Activated T-cell treated with anti-CD3 and anti-CD28 coated beads, Interleukin-2, amount 50 U/mL, for 4 hours (primary cell): Measurements from ENCODE around the gene DAPK1. TPM values are rescaled to one million over a fixed set of nuclear protein-coding genes. Genes with fewer than 3 reads are reported as not detected.

ENCODE experiments used
- ATAC-seq, 2 donors: fragments of 200-7000 bp; cut with Tn5 transposase; one replicate each; pipeline ENCODE4 v1.10.0; 2021
- DNase-seq: peaks from one replicate; pipeline ENCODE4 v3.0.0-alpha.2; 2020
- H3K27me3 Mint-ChIP-seq: one replicate; pipeline ENCODE4 v1.8.0; 2021; ENCODE audit warnings: low read depth, mixed read lengths
- H3K36me3 Mint-ChIP-seq: one replicate; pipeline ENCODE4 v1.8.0; 2022; ENCODE audit warnings: mixed read lengths; ENCODE audit not compliant: insufficient read depth
- H3K4me1 Mint-ChIP-seq: one replicate; pipeline ENCODE4 v1.8.0; 2021; ENCODE audit warnings: low read depth, mixed read lengths
- H3K4me3 Mint-ChIP-seq: one replicate; pipeline ENCODE4 v1.8.0; 2021; ENCODE audit warnings: mild to moderate bottlenecking, moderate library complexity, mixed read lengths
- H3K9me3 Mint-ChIP-seq: one replicate; pipeline ENCODE4 v1.8.0; 2021; ENCODE audit warnings: mixed read lengths
- total RNA-seq, 3 donors: library from RNA; stranded (reverse); gene quantifications; one replicate each; pipeline ENCODE4 v1.2.1, GENCODE V29; 2021

DAPK1 gene
- total RNA-seq, 3 donors from 2014 or later: 2.7 to 4.2 (median 4.0) TPM

DNA sequence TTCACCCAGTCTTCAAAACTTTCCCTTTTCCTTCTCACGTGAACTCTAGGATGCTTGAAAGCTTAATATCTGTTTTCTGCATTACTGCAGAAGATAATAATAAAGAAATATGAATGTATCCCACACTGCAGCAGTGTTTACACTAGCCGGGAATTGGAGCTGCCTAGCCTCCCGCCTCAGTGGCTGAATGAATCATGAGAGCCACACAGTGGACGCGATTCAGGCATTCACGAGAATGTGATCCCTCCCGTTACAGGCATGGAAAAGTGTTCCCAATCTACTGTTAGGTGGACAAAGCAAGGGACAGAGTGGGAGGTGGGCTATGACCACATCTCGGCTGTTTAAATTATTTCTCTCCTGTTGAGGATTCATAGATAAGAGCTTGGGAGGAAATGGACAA, 158.8 kb downstream of the DAPK1 start:
- H3K9me3 Mint-ChIP-seq: no peaks in the 10 kb centered on the region
- no peak for DNase-seq
- peaks cover 3% of the 10 kb centered on the region for H3K27me3 Mint-ChIP-seq
- H3K36me3 Mint-ChIP-seq: no peaks in the 10 kb centered on the region
- H3K4me3 Mint-ChIP-seq: no peak overlapping the region
- ATAC-seq: no peak
- no peaks in the 10 kb centered on the region for H3K4me1 Mint-ChIP-seq

DNA sequence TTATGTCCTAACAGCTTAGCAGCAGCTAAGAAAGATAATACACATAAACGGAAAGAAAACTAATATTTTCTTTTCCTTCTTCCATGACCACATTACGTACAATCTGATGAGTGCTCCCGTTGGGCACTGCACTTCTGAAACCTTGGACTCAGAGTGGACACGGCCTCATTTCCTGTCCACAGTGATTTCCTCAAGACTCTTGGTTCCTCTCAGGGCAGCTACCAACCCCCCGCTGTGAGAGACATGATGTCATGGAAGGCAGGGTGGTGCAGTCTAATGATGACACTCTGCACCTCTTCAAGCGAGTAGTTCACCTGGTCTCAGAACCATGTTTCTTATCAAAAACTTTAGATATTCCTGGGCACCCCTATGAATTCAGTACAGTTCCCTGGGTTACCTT, 159.5 kb downstream of the DAPK1 start:
- DNase-seq: no peak
- Mint-ChIP-seq H3K27me3 (peaks cover 3% of the 10 kb centered on the region), H3K4me3 (no peak overlapping the region), H3K9me3 (no peaks in the 10 kb centered on the region), H3K36me3 (no peaks in the 10 kb centered on the region), H3K4me1 (no peaks in the 10 kb centered on the region)
- ATAC-seq: no peak

DNA sequence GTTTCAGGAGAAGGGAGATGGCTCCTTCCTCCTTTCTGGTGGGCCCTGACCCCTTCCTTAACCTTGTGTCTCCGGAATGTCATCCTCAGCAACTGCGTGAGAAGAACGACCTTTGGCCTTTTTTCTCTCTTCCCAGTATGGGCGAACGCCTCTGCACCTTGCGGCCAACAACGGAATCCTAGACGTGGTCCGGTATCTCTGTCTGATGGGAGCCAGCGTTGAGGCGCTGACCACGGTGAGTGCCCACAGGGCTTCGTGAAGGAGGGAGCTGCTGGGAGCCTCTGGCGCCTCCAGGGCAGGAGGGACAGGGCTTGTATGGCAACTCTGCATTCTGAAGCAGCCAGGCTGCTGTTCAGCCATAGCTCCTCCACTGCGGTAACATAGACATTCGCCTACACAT, 160.2 kb downstream of the DAPK1 start:
- no peaks in the 10 kb centered on the region for H3K9me3 Mint-ChIP-seq
- no peaks in the 10 kb centered on the region for H3K4me1 Mint-ChIP-seq
- ATAC-seq: no peak
- DNase-seq: no peak
- no peak overlapping the region for H3K4me3 Mint-ChIP-seq
- peaks cover 3% of the 10 kb centered on the region for H3K27me3 Mint-ChIP-seq
- no peaks in the 10 kb centered on the region for H3K36me3 Mint-ChIP-seq

DNA sequence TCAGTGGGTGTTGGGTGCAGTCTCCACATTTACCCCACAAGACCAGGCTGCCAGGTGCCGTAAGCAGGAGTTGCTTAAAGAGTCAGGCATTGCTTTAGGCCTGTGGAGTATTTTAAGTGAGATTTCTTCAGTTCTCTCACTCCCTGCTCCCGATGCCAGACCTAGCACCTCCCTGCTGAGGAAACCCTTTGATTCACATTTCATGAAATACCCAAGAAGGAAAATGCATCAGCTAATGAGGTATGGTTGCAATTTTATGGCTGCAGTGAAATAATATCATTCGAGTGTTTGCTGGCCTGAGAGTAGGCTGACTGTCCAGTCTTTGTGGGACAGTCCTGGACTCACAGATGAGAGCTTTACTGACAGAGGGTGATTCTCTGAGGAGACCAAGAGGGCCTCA, 160.8 kb downstream of the DAPK1 start:
- ATAC-seq (no peak), DNase-seq (no peak)
- Mint-ChIP-seq H3K4me1 (no peaks in the 10 kb centered on the region), H3K36me3 (no peaks in the 10 kb centered on the region), H3K27me3 (peaks cover under 1% of the 10 kb centered on the region), H3K4me3 (no peak overlapping the region), H3K9me3 (no peaks in the 10 kb centered on the region)

DNA sequence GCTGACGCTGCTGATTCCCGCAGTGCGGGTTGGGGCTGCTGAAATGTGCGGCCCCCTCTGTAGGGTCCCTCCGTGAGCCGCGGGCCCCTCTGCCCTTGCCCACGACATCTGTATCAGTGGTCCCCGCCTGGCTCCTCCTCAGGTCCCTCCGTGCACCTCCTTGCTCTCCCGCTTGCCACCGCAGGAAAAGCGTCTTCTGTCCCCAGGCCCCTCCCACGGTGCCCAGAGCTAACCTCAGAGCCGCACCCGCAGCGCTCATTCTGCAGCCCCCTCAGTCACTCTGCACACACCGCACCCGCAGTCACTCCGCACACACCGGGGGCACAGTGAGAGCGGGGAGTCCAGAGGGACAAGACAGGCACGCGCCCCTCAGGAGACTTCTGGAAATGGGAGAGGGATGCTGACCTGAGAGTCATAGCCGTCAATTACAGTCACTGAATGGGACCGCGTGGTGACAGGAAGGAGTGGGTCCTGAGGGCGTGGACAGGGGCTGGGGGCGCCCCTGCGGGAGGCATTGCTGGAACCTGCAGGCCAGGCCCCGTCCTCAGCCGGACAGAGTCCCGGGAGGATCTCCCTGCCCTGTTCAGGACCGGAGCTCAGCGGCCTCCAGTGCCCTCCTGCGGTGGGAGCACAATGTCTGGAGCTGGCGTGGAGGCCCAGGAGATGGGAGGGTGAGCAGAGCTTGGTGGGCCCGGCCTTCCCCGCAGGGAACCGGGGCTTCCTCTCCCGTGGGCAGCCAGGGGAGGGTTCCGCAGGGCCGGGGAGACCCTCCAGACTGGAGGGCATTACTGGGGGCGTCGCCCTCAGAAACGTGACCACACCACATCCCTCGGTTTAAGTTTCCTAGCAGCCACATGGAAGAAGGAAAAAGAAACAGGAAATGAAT, 162.1 kb downstream of the DAPK1 start:
- DNase-seq (no peak), ATAC-seq (peak in 1 of 2 donors; percentile 16)
- H3K36me3 Mint-ChIP-seq: no peaks in the 10 kb centered on the region
- no peak overlapping the region for H3K4me3 Mint-ChIP-seq
- H3K27me3 Mint-ChIP-seq: peaks cover 4% of the 10 kb centered on the region
- no peaks in the 10 kb centered on the region for H3K4me1 Mint-ChIP-seq
- no peaks in the 10 kb centered on the region for H3K9me3 Mint-ChIP-seq

GRCh38 chr9:87661241-87661640, 163.6 kb downstream of the DAPK1 start:
- Mint-ChIP-seq H3K4me1 (no peaks in the 10 kb centered on the region), H3K4me3 (no peak overlapping the region), H3K9me3 (no peaks in the 10 kb centered on the region), H3K27me3 (peaks cover 4% of the 10 kb centered on the region), H3K36me3 (no peaks in the 10 kb centered on the region)
- no peak for DNase-seq
- ATAC-seq: no peak

- Mint-ChIP-seq H3K27me3 (peaks cover 4% of the 10 kb centered on the region), H3K4me1 (no peaks in the 10 kb centered on the region), H3K36me3 (no peaks in the 10 kb centered on the region), H3K9me3 (peaks cover 4% of the 10 kb centered on the region), H3K4me3 (no peak overlapping the region)
- ATAC-seq (no peak), DNase-seq (peak; percentile 17)
Measured at GRCh38 chr9:87662808-87663528, 165.3 kb downstream of the DAPK1 start.

GRCh38 chr9:87663556-87663955, 165.9 kb downstream of the DAPK1 start:
- Mint-ChIP-seq H3K36me3 (no peaks in the 10 kb centered on the region), H3K4me1 (no peaks in the 10 kb centered on the region), H3K27me3 (peaks cover 4% of the 10 kb centered on the region), H3K4me3 (no peak overlapping the region), H3K9me3 (peaks cover 4% of the 10 kb centered on the region)
- DNase-seq: no peak
- no peak for ATAC-seq

- DNase-seq: no peak
- H3K36me3 Mint-ChIP-seq: no peaks in the 10 kb centered on the region
- peaks cover 4% of the 10 kb centered on the region for H3K9me3 Mint-ChIP-seq
- no peak for ATAC-seq
- peaks cover 6% of the 10 kb centered on the region for H3K27me3 Mint-ChIP-seq
- no peak overlapping the region for H3K4me3 Mint-ChIP-seq
- H3K4me1 Mint-ChIP-seq: no peaks in the 10 kb centered on the region
Measured at GRCh38 chr9:87664153-87665060, 166.7 kb downstream of the DAPK1 start.

GRCh38 chr9:87665505-87665904, 167.8 kb downstream of the DAPK1 start:
- Mint-ChIP-seq H3K9me3 (peaks cover 4% of the 10 kb centered on the region), H3K4me3 (no peak overlapping the region), H3K36me3 (no peaks in the 10 kb centered on the region), H3K27me3 (peaks cover 6% of the 10 kb centered on the region), H3K4me1 (no peaks in the 10 kb centered on the region)
- ATAC-seq: no peak
- no peak for DNase-seq

- H3K4me1 Mint-ChIP-seq: no peaks in the 10 kb centered on the region
- no peak overlapping the region for H3K4me3 Mint-ChIP-seq
- H3K36me3 Mint-ChIP-seq: no peaks in the 10 kb centered on the region
- peaks cover 6% of the 10 kb centered on the region for H3K27me3 Mint-ChIP-seq
- peaks cover 4% of the 10 kb centered on the region for H3K9me3 Mint-ChIP-seq
- ATAC-seq (no peak), DNase-seq (no peak)
Measured at GRCh38 chr9:87667164-87667738, 169.6 kb downstream of the DAPK1 start.

DNA sequence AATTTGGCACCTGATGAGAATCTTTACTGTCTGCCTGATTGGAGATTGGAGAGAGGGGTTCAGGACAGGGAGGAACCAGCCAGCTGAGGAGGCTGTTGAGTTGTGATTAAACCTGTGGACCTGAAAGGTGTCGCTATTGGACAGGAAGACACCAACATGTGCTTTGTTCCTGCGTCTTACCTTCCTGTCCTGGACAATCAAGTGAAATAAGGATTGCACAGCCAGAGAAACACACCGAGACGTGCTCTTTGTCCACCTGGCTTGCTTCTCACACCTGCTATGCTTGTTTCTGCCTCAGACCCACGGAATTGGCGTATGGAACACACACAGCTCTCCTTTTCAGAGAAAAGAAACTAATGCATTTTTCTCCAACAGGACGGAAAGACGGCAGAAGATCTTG, 170.6 kb downstream of the DAPK1 start:
- peaks cover 4% of the 10 kb centered on the region for H3K9me3 Mint-ChIP-seq

DNA sequence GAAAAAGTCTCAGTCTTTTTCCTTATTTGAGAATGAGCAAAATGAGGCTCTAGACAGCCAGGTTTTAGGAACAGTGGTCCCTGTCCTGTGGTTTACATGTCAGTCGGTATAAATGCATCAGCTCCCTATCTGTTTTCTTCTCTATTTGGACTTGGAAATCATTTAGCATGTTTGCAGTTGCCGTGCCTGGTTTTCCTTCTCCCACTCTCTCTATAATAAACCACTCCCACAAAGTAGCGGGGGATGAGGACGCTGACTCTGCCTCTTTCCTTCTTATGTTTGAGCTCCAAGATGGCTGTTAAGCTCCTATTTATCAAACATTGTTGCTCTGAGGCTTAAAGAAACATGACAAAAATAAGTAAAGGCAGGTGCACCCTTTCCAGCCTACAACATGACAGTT, 171.1 kb downstream of the DAPK1 start:
- H3K4me1 Mint-ChIP-seq: no peaks in the 10 kb centered on the region
- DNase-seq (no peak), ATAC-seq (no peak)
- H3K27me3 Mint-ChIP-seq: peaks cover 3% of the 10 kb centered on the region
- H3K4me3 Mint-ChIP-seq: no peak overlapping the region
- peaks cover 4% of the 10 kb centered on the region for H3K9me3 Mint-ChIP-seq
- no peaks in the 10 kb centered on the region for H3K36me3 Mint-ChIP-seq

More for the DNA sequence above, 170.6 kb downstream of the DAPK1 start:
- H3K36me3 Mint-ChIP-seq: no peaks in the 10 kb centered on the region
- H3K4me3 Mint-ChIP-seq: no peak overlapping the region
- peaks cover 6% of the 10 kb centered on the region for H3K27me3 Mint-ChIP-seq
- DNase-seq (no peak), ATAC-seq (no peak)
- no peaks in the 10 kb centered on the region for H3K4me1 Mint-ChIP-seq
